Body of pancreas (tissue), 4 donors: ENCODE measurements around the gene FMNL2. TPM values are rescaled to one million over a fixed set of nuclear protein-coding genes. Genes with fewer than 3 reads are reported as not detected.

Source experiments
- ATAC-seq: fragments of 150-250 bp; one replicate; pipeline ENCODE4 v1.9.1; 2016
- DNase-seq, 4 donors: peaks; one replicate each; pipeline ENCODE4 v3.0.0-alpha.2; 2019
- H3K27ac ChIP-seq, 4 donors: fragments of 200-600 bp; sonication (generic); 1 replicate in 3 of 4; 2 replicates in 1 of 4; pipeline versions ENCODE4 v1.5.1 to v1.6.1; 2016 to 2019; ENCODE audit warnings: mild to moderate bottlenecking in 1 of 4, mixed read lengths in 1 of 4, moderate library complexity in 1 of 4
- H3K27me3 ChIP-seq, 2 donors: fragments of 200-600 bp; sonication (generic); one replicate each; pipeline ENCODE4 v1.6.0; 2016; ENCODE audit warnings: mild to moderate bottlenecking in 1 of 2
- H3K36me3 ChIP-seq, 2 donors: fragments of 200-600 bp; sonication (generic); replicated peaks in 1 of 2; 2 replicates each; pipeline ENCODE4 v1.5.1; 2016; ENCODE audit warnings: low read depth in 2 of 2; ENCODE audit not compliant: insufficient read depth in 1 of 2
- H3K4me1 ChIP-seq: fragments of 200-600 bp; sonication (generic); one replicate; pipeline ENCODE4 v1.6.0; 2016
- H3K4me3 ChIP-seq, 2 donors: fragments of 200-600 bp; sonication (generic); 1 replicate in 1 of 2; 2 replicates in 1 of 2; pipeline ENCODE4 v1.5.1; 2016 to 2019
- H3K9me3 ChIP-seq, 3 donors: fragments of 200-600 bp; sonication (generic); 1 replicate in 2 of 3; 2 replicates in 1 of 3; pipeline ENCODE4 v1.5.1; 2016
- CTCF ChIP-seq, 7 experiments: fragments of 450-650 bp in 4 of 7; fragments of 200-600 bp in 3 of 7; sonication (generic) in 3 of 7; IDR thresholded peaks; one replicate each; pipeline ENCODE4 v1.5.1; 2016 to 2019; ENCODE audit warnings: antibody characterized with exemption in 7 of 7
- POLR2A ChIP-seq, 3 donors: fragments of 450-650 bp; IDR thresholded peaks; one replicate each; pipeline ENCODE4 v1.6.1; 2016; ENCODE audit warnings: antibody characterized with exemption in 3 of 3, mild to moderate bottlenecking in 2 of 3
- WGBS, 2 donors: methylation state at CpG; one replicate each; pipeline ENCODE4 v1.1.5; 2017; 5-methylcytosine and 5-hydroxymethylcytosine counted together
- intact Hi-C: fragments of 100-400 bp; cut with DNase I; formaldehyde crosslinking; loops from one replicate; pipeline ENCODE4 v1.15.1; 2023
- total RNA-seq, 2 donors: library from RNA; depleted of rRNA; stranded (reverse); fragments of >200 nt; gene quantifications; one replicate each; pipeline ENCODE4 v1.1.0, GENCODE V29; 2016

FMNL2 gene
- total RNA-seq, 2 donors from 2014 or later: 13.5 to 44.4 TPM

DNA sequence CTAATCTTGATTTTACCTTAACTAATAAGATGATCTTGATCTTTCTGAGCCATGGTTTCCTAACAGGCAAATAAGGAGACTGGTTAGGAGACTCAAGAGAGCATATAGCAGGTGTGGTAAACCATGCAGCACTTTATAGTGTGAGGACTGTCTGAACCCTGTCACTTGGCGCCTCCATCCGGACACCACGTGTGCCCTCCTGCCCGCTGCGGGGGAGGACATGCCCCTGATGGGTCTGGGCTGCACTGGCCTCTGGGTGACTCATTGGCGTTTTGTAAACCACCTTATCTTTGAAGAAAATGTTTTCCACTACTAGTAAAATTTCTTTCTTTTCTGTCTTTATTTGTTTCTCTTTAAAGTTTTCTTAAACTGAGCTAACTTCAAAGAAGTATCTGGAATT lies 131.1 kb downstream of the FMNL2 start:
- peaks cover 42% of the 10 kb centered on the region for H3K4me1 ChIP-seq
- intact Hi-C loops: no loop called here

DNA sequence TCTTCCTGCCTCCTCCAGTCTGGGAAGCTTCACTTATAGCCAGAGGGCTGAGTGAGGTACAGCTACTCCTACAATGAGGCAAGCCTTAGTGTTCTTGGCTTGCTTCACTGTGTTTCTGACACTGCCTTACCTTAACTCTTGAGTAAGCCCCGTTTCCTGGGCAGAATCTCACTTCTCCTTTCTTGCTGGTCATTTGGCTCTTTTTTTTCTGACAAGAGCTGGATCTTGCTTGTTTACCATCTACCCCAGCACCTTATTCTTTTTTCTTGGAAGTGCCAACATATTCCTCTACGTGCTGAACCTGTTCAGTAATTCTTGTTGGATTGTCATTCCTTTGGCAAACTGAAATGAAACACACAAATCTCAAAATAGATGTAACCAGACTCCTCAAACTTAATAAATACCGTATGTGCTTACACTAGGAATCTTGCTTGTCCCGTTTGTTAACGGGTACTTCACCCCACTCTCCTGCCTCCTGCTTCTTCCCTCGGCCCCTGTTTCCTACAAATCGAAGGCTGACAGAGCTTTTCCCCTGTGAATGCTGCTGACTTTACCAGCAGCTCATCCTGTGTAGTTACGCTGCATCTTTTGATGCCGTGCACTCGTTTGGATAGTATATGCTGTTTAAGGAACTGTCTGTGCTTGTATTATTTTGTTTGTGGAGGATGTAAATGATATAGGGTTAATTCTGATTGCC lies 132.2 kb downstream of the FMNL2 start:
- Histone ChIP-seq H3K9me3 (no peaks in the 10 kb centered on the region), H3K4me1 (peaks cover 52% of the 10 kb centered on the region), H3K36me3 (no peaks in the 10 kb centered on the region), H3K4me3 (no peak overlapping the region), H3K27me3 (no peaks in the 10 kb centered on the region), H3K27ac (peak overlapping the region in 1 of 4 donors; percentile 30)
- TF ChIP-seq CTCF (IDR thresholded peaks at IDR 0.05) (no peak), POLR2A (IDR thresholded peaks at IDR 0.05) (no peak)
- WGBS, 2 donors: 60 to 80% methylated on average over 10 of the region's 10 CpGs
- DNase-seq: peak in 2 of 4 donors; percentile 24 to 33
- no peak for ATAC-seq
- intact Hi-C loops: no loop called here

More for the DNA sequence above, 131.1 kb downstream of the FMNL2 start:
- Histone ChIP-seq H3K4me3 (no peak overlapping the region), H3K27ac (no peak overlapping the region), H3K27me3 (no peaks in the 10 kb centered on the region), H3K9me3 (no peaks in the 10 kb centered on the region), H3K36me3 (no peaks in the 10 kb centered on the region)
- DNase-seq (peak in 2 of 4 donors; percentile 19 to 36), ATAC-seq (peak; percentile 36)
- WGBS, 2 donors: 65 to 71% methylated on average over 6 of the region's 6 CpGs
- TF ChIP-seq CTCF (IDR thresholded peaks at IDR 0.05): no peak
- TF ChIP-seq POLR2A (IDR thresholded peaks at IDR 0.05): no peak

DNA sequence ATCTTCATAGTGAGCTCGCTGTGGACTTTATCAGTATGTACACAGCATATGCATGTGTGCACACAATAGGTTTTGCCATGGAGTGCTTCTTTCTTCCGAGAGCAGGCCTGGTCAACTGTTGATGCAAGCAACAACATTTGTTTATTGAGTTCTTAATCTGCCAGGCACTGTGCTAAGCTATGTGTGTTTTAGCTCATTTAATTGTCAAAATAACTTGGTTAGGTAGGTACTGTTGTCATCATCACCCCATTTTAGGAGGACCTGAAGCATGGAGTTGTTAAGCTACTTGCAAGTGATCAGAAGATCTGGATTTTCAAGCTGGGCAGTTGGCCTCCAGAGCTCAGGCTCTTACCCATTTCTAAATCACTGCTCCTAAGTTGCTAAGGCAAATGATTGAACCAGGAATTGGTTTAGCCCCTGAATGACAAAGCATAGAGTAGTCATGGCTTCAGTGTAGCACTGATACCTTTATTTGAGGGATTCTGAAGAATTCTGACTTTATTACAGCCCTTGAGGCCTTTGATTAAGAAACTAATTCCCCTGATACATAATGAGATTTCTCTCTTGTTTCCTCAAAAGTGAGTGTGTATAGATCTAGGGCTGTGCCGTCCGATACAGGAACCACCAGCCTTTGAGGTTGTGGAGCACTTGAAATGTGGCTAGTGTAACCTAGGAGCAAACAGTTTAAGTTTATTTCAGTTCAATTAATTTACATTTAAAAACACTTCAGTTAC lies 132.9 kb downstream of the FMNL2 start:
- H3K27ac ChIP-seq: peak overlapping the region in 2 of 4 donors; percentile 3 to 30
- DNase-seq (no peak), ATAC-seq (no peak)
- H3K27me3 ChIP-seq: no peaks in the 10 kb centered on the region
- no peaks in the 10 kb centered on the region for H3K9me3 ChIP-seq
- intact Hi-C loops: no loop called here
- TF ChIP-seq CTCF (IDR thresholded peaks at IDR 0.05) (no peak), POLR2A (IDR thresholded peaks at IDR 0.05) (no peak)
- H3K4me1 ChIP-seq: peaks cover 54% of the 10 kb centered on the region
- H3K36me3 ChIP-seq: no peaks in the 10 kb centered on the region
- no peak overlapping the region for H3K4me3 ChIP-seq
- WGBS, 2 donors: 52 to 66% methylated on average over 4 of the region's 4 CpGs

GRCh38 chr2:152468899-152469692 lies 134.1 kb downstream of the FMNL2 start:
- ATAC-seq (no peak), DNase-seq (peak in 2 of 4 donors; percentile 32 to 46)
- H3K9me3 ChIP-seq: no peaks in the 10 kb centered on the region
- intact Hi-C loops: no loop called here
- 44 to 51% methylated on average over 8 of the region's 8 CpGs for WGBS, 2 donors
- no peak overlapping the region for H3K4me3 ChIP-seq
- peak overlapping the region in 2 of 4 donors; percentile 35 to 52 for H3K27ac ChIP-seq
- no peaks in the 10 kb centered on the region for H3K36me3 ChIP-seq
- H3K27me3 ChIP-seq: no peaks in the 10 kb centered on the region
- TF ChIP-seq CTCF (IDR thresholded peaks at IDR 0.05) (no peak), POLR2A (IDR thresholded peaks at IDR 0.05) (no peak)
- peaks cover 64% of the 10 kb centered on the region for H3K4me1 ChIP-seq
